SK-N-SH (cell line): Measurements from ENCODE around the gene MAP3K1. TPM values are rescaled to one million over a fixed set of nuclear protein-coding genes. Genes with fewer than 3 reads are reported as not detected.

Experiments used
- CTCF ChIA-PET: fragments of 300-600, 350-600 bp; formaldehyde crosslinking; extraction: SDS; loops from one replicate; lab custom pipeline; 2021; lab: Yijun Ruan, JAX
- POLR2A ChIA-PET: fragments of 350-600 bp; sonication (Branson Sonifier 250); formaldehyde crosslinking; extraction: SDS; loops from one replicate; lab custom pipeline; 2020; ENCODE audit warnings: antibody characterized with exemption, inconsistent platforms; lab: Yijun Ruan, JAX
- DNase-seq: peaks from one replicate; pipeline ENCODE4 v3.0.0; 2012
- H2AFZ ChIP-seq: fragments of 200-600 bp; sonication (generic); 2 replicates; pipeline ENCODE4 v1.8.1; 2016; ENCODE audit warnings: antibody characterized with exemption, mild to moderate bottlenecking, low read depth
- H3F3A ChIP-seq: fragments of 200-600 bp; sonication (generic); replicated peaks from 2 replicates; pipeline ENCODE3; 2016; ENCODE audit warnings: antibody characterized with exemption, mild to moderate bottlenecking; ENCODE audit not compliant: insufficient read depth
- H3K27ac ChIP-seq, 2 experiments: fragments of 200-500 bp in 1 of 2; fragments of 200-600 bp in 1 of 2; sonication (Bioruptor generic) in 1 of 2; sonication (generic), shearing (Covaris generic) in 1 of 2; 2 replicates each; pipeline versions ENCODE4 v1.5.1 to v1.6.1; 2014 to 2016; ENCODE audit warnings: low read depth in 2 of 2, inconsistent platforms in 1 of 2, low read length in 1 of 2, mild to moderate bottlenecking in 1 of 2, mixed read lengths in 1 of 2
- H3K27me3 ChIP-seq: fragments of 200-600 bp; sonication (generic), shearing (Covaris generic); 2 replicates; pipeline ENCODE4 v1.6.1; 2016; ENCODE audit warnings: mixed run types; ENCODE audit not compliant: insufficient read depth
- H3K36me3 ChIP-seq, 2 experiments: fragments of 200-500 bp in 1 of 2; fragments of 200-600 bp in 1 of 2; sonication (Bioruptor generic) in 1 of 2; sonication (generic) in 1 of 2; replicated peaks in 1 of 2; 2 replicates each; pipeline versions ENCODE3 to v1.5.1; 2014 to 2016; ENCODE audit warnings: low read length in 1 of 2, mild to moderate bottlenecking in 1 of 2; ENCODE audit not compliant: insufficient read depth in 2 of 2, control insufficient read depth in 1 of 2
- H3K4me1 ChIP-seq, 2 experiments: fragments of 200-500 bp in 1 of 2; fragments of 200-600 bp in 1 of 2; sonication (Bioruptor generic) in 1 of 2; sonication (generic), shearing (Covaris generic) in 1 of 2; 2 replicates each; pipeline versions ENCODE4 v1.5.1 to v1.6.1; 2014 to 2016; ENCODE audit warnings: low read depth in 1 of 2, low read length in 1 of 2, mixed run types in 1 of 2; ENCODE audit not compliant: insufficient read depth in 2 of 2, control insufficient read depth in 1 of 2
- H3K4me2 ChIP-seq: fragments of 200-600 bp; sonication (generic), shearing (Covaris generic); 2 replicates; pipeline ENCODE4 v1.6.1; 2017; ENCODE audit warnings: mixed run types
- H3K4me3 ChIP-seq, 2 experiments: fragments of 200-500 bp in 1 of 2; fragments of 200-600 bp in 1 of 2; sonication (Bioruptor generic) in 1 of 2; sonication (generic), shearing (Covaris generic) in 1 of 2; 2 replicates each; pipeline versions ENCODE4 v1.5.1 to v1.8.1; 2014 to 2016; ENCODE audit warnings: low read depth in 2 of 2, inconsistent platforms in 1 of 2, low read length in 1 of 2, mild to moderate bottlenecking in 1 of 2, mixed read lengths in 1 of 2, moderate library complexity in 1 of 2
- H3K79me2 ChIP-seq: fragments of 200-600 bp; sonication (generic); 2 replicates; pipeline ENCODE4 v1.8.1; 2017; ENCODE audit warnings: mild to moderate bottlenecking; ENCODE audit not compliant: insufficient read depth
- H3K9ac ChIP-seq: fragments of 200-600 bp; sonication (generic); 2 replicates; pipeline ENCODE4 v1.6.1; 2017; ENCODE audit warnings: mixed run types
- H3K9me2 ChIP-seq: fragments of 200-600 bp; sonication (generic); 2 replicates; pipeline ENCODE4 v1.6.1; 2017; ENCODE audit warnings: mixed run types
- H3K9me3 ChIP-seq: fragments of 200-600 bp; sonication (generic); 2 replicates; pipeline ENCODE4 v1.6.1; 2017; ENCODE audit warnings: mixed run types, mild to moderate bottlenecking, moderate library complexity
- H4K20me1 ChIP-seq: fragments of 200-600 bp; sonication (generic); 2 replicates; pipeline ENCODE4 v1.6.1; 2017; ENCODE audit warnings: mild to moderate bottlenecking, mixed run types; ENCODE audit not compliant: insufficient read depth
- ELF1 ChIP-seq: IDR thresholded peaks from 2 replicates; pipeline ENCODE4 v1.4.0; 2012
- EP300 ChIP-seq, 2 experiments: IDR thresholded peaks; 2 replicates each; pipeline versions ENCODE4 v1.4.0 to v1.6.1; 2012; ENCODE audit warnings: borderline replicate concordance in 1 of 2, low read depth in 1 of 2, low read length in 1 of 2
- IRF3 ChIP-seq: fragments of 150-350 bp; IDR thresholded peaks from 2 replicates; pipeline ENCODE4 v1.6.1; 2016; ENCODE audit warnings: mild to moderate bottlenecking, low read depth, low read length
- MAX ChIP-seq: IDR thresholded peaks from 2 replicates; pipeline ENCODE4 v1.4.0; 2012; ENCODE audit warnings: low read depth
- MEF2A ChIP-seq: IDR thresholded peaks from 2 replicates; pipeline ENCODE4 v1.4.0; 2012; ENCODE audit warnings: low read depth, borderline replicate concordance
- PBX3 ChIP-seq: IDR thresholded peaks from 2 replicates; pipeline ENCODE4; 2012
- RAD21 ChIP-seq: IDR thresholded peaks from 2 replicates; pipeline ENCODE4 v1.6.1; 2012; ENCODE audit warnings: mild to moderate bottlenecking, low read length
- REST ChIP-seq: IDR thresholded peaks from 2 replicates; pipeline ENCODE4 v1.6.1; 2012; ENCODE audit warnings: mild to moderate bottlenecking, low read depth, low read length, moderate library complexity
- SMC3 ChIP-seq: IDR thresholded peaks from 2 replicates; pipeline ENCODE4 v1.6.1; 2012; ENCODE audit warnings: low read depth, low read length, improper control_type of control experiment
- USF2 ChIP-seq: fragments of 150-350 bp; IDR thresholded peaks from 2 replicates; pipeline ENCODE4 v1.6.1; 2017; ENCODE audit warnings: antibody characterized with exemption, low read length, low read depth, borderline replicate concordance
- WGBS: methylation state at CpG from one replicate; pipeline ENCODE4 v1.1.6; 2017; ENCODE audit warnings: low lambda C conversion rate; 5-methylcytosine and 5-hydroxymethylcytosine counted together
- polyA plus RNA-seq, 3 experiments: library from polyadenylated mRNA; depleted of rRNA; stranded (reverse); fragments of >200 nt; gene quantifications; 2 replicates each; pipeline ENCODE4 v1.2.3, GENCODE V29; 2012

MAP3K1 gene
- polyA plus RNA-seq, 1 of the 3 experiments (the other 2 are of a cell fraction): 2.2 TPM

- H3F3A ChIP-seq: peaks cover 5% of the 10 kb centered on the region
- no peak overlapping the region for H3K4me3 ChIP-seq
- peak overlapping the region; percentile 46 to 88; a peak in 3 of 4 replicates for H3K27ac ChIP-seq
- 85% methylated on average over 4 of the region's 4 CpGs for WGBS
- no peaks in the 10 kb centered on the region for H3K9me2 ChIP-seq
- TF ChIP-seq MEF2A (no peak), EP300 (IDR thresholded peaks at IDR 0.05; ENCODE audit: borderline replicate concordance in 1 of 2, low read depth in 1 of 2, low read length in 1 of 2) (no peak), PBX3 (no peak)
- peaks cover 34% of the 10 kb centered on the region for H4K20me1 ChIP-seq
- H2AFZ ChIP-seq: no peak overlapping the region
- POLR2A ChIA-PET: interaction anchor here (0.6 to 2.5 kb wide), 3 partner anchors 12 to 568 kb away, joined by 3 to 7 read pairs (median 6); no protein-coding TSS in a partner anchor
- peaks cover 91% of the 10 kb centered on the region for H3K79me2 ChIP-seq
- H3K4me2 ChIP-seq: peak overlapping the region; percentile 48; the same call in 1 of the 2 replicates
- peak overlapping the region; percentile 40; the same call in 1 of the 2 replicates for H3K9ac ChIP-seq
- H3K27me3 ChIP-seq: no peaks in the 10 kb centered on the region
- no peaks in the 10 kb centered on the region for H3K9me3 ChIP-seq
- DNase-seq: no peak
- no peaks in the 10 kb centered on the region for H3K36me3 ChIP-seq
- CTCF ChIA-PET: interaction anchor here (0.7 to 8.2 kb wide), 32 partner anchors 9 to 903 kb away, joined by 3 to 114 read pairs (median 4); no protein-coding TSS in a partner anchor
- peaks cover 0 to 52% of the 10 kb centered on the region in 2 experiments; a peak in 3 of 4 replicates for H3K4me1 ChIP-seq
These were observed 23.7 kb downstream of the MAP3K1 start for GRCh38 chr5:56839062-56839461.

GRCh38 chr5:56840597-56840996 lies 25.2 kb downstream of the MAP3K1 start:
- TF ChIP-seq ELF1 (no peak), IRF3 (no peak)
- H2AFZ ChIP-seq: no peak overlapping the region
- H3K9me3 ChIP-seq: no peaks in the 10 kb centered on the region
- CTCF ChIA-PET: interaction anchor here (0.6 to 8.2 kb wide), 5 partner anchors 12 to 569 kb away, joined by 3 to 114 read pairs (median 3); no protein-coding TSS in a partner anchor
- no peaks in the 10 kb centered on the region for H3K27me3 ChIP-seq
- no peak overlapping the region for H3K9ac ChIP-seq
- H3K27ac ChIP-seq: no peak overlapping the region
- no peak overlapping the region for H3K4me2 ChIP-seq
- POLR2A ChIA-PET: interaction anchor here (0.7 kb wide), 1 partner anchor 25 kb away, joined by 3 read pairs; the partner anchor contains the start of gene MAP3K1
- peaks cover 0 to 50% of the 10 kb centered on the region in 2 experiments; a peak in 3 of 4 replicates for H3K4me1 ChIP-seq
- DNase-seq: no peak
- H3K9me2 ChIP-seq: no peaks in the 10 kb centered on the region
- peaks cover 94% of the 10 kb centered on the region for H3K79me2 ChIP-seq
- no peaks in the 10 kb centered on the region for H3K36me3 ChIP-seq
- peaks cover 39% of the 10 kb centered on the region for H4K20me1 ChIP-seq
- H3F3A ChIP-seq: peaks cover 5% of the 10 kb centered on the region
- H3K4me3 ChIP-seq: no peak overlapping the region
- 99% methylated on average over 7 of the region's 7 CpGs for WGBS

GRCh38 chr5:56845277-56845676 lies 29.9 kb downstream of the MAP3K1 start:
- no peaks in the 10 kb centered on the region for H3K27me3 ChIP-seq
- peaks cover 0 to 31% of the 10 kb centered on the region in 2 experiments; a peak in 2 of 4 replicates for H3K4me1 ChIP-seq
- 84% methylated on average over 2 of the region's 2 CpGs for WGBS
- CTCF ChIA-PET: interaction anchor here (1.3 kb wide), 1 partner anchor 18 kb away, joined by 3 read pairs; no protein-coding TSS in a partner anchor
- no peak for TF ChIP-seq REST
- no peak for TF ChIP-seq RAD21
- no peak for TF ChIP-seq USF2
- TF ChIP-seq MAX: no peak
- no peak for TF ChIP-seq SMC3
- no peaks in the 10 kb centered on the region for H3K9me3 ChIP-seq
- no peaks in the 10 kb centered on the region for H3F3A ChIP-seq
- peak overlapping the region in 1 of 2 experiments; percentile 62; a peak in 2 of 4 replicates for H3K27ac ChIP-seq
- no peak overlapping the region for H3K4me3 ChIP-seq
- POLR2A ChIA-PET: no interaction called here
- no peaks in the 10 kb centered on the region for H3K9me2 ChIP-seq
- no peak overlapping the region for H2AFZ ChIP-seq
- no peak overlapping the region for H3K4me2 ChIP-seq
- H4K20me1 ChIP-seq: peaks cover 83% of the 10 kb centered on the region
- H3K79me2 ChIP-seq: peaks cover 96% of the 10 kb centered on the region
- no peak overlapping the region for H3K9ac ChIP-seq
- DNase-seq: no peak
- H3K36me3 ChIP-seq: no peaks in the 10 kb centered on the region
